Neural progenitor cell (in vitro differentiated cells): ENCODE measurements around the gene SHBG.

Experiments
- CTCF ChIP-seq: fragments of 200-600 bp; sonication (generic); IDR thresholded peaks from 2 replicates; pipeline ENCODE4 v1.5.1; 2017; ENCODE audit warnings: antibody characterized with exemption, mild to moderate bottlenecking
- EZH2 ChIP-seq: fragments of 200-600 bp; sonication (generic); IDR thresholded peaks from 2 replicates; pipeline ENCODE4 v1.6.1; 2017; ENCODE audit warnings: antibody characterized with exemption, mild to moderate bottlenecking, moderate library complexity
- EZH2phosphoT487 ChIP-seq: fragments of 200-600 bp; sonication (generic); IDR thresholded peaks from 2 replicates; pipeline ENCODE4 v1.6.1; 2017; ENCODE audit warnings: antibody characterized with exemption

GRCh38 chr17:7677388-7678067, 47.6 kb downstream of the SHBG start:
- no peak for TF ChIP-seq EZH2
- TF ChIP-seq CTCF = no peak
- no peak for TF ChIP-seq EZH2phosphoT487
